Panc1 (cell line): ENCODE measurements around the gene RNF125.

ENCODE experiments used
- CTCF ChIP-seq: fragments of 450-650 bp; IDR thresholded peaks from 2 replicates; pipeline ENCODE4 v1.5.1; 2017; ENCODE audit warnings: mild to moderate bottlenecking
- POLR2AphosphoS5 ChIP-seq: IDR thresholded peaks from 2 replicates; pipeline ENCODE4 v1.6.1; 2012; ENCODE audit warnings: mild to moderate bottlenecking, low read depth, low read length, moderate library complexity
- SIN3A ChIP-seq: IDR thresholded peaks from 2 replicates; pipeline ENCODE4 v1.6.1; 2012; ENCODE audit warnings: low read depth, mild to moderate bottlenecking, low read length, moderate library complexity, borderline replicate concordance; ENCODE audit not compliant: insufficient read depth
- TF ChIP-seq, protein P1 (sequence below), 2 experiments: IDR thresholded peaks; 2 replicates each; pipeline ENCODE4 v1.6.1; 2011 to 2012; ENCODE audit warnings: low read depth in 2 of 2, control low read depth in 1 of 2, low read length in 1 of 2, mild to moderate bottlenecking in 1 of 2, moderate library complexity in 1 of 2; ENCODE audit not compliant: insufficient read depth in 1 of 2

GRCh38 chr18:32072321-32072720, 53.7 kb downstream of the RNF125 start:
- peak; percentile 55; the same call in 1 of the 2 replicates for TF ChIP-seq CTCF
- TF ChIP-seq, protein P1, sequence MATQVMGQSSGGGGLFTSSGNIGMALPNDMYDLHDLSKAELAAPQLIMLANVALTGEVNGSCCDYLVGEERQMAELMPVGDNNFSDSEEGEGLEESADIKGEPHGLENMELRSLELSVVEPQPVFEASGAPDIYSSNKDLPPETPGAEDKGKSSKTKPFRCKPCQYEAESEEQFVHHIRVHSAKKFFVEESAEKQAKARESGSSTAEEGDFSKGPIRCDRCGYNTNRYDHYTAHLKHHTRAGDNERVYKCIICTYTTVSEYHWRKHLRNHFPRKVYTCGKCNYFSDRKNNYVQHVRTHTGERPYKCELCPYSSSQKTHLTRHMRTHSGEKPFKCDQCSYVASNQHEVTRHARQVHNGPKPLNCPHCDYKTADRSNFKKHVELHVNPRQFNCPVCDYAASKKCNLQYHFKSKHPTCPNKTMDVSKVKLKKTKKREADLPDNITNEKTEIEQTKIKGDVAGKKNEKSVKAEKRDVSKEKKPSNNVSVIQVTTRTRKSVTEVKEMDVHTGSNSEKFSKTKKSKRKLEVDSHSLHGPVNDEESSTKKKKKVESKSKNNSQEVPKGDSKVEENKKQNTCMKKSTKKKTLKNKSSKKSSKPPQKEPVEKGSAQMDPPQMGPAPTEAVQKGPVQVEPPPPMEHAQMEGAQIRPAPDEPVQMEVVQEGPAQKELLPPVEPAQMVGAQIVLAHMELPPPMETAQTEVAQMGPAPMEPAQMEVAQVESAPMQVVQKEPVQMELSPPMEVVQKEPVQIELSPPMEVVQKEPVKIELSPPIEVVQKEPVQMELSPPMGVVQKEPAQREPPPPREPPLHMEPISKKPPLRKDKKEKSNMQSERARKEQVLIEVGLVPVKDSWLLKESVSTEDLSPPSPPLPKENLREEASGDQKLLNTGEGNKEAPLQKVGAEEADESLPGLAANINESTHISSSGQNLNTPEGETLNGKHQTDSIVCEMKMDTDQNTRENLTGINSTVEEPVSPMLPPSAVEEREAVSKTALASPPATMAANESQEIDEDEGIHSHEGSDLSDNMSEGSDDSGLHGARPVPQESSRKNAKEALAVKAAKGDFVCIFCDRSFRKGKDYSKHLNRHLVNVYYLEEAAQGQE (IDR thresholded peaks at IDR 0.05; ENCODE audit: insufficient read depth in 1 of 2, low read depth in 2 of 2, low read length in 1 of 2), result no peak
- no peak for TF ChIP-seq POLR2AphosphoS5
- no peak for TF ChIP-seq SIN3A
